GM23248 (cell line): Measurements from ENCODE around the gene DDX10. TPM values are rescaled to one million over a fixed set of nuclear protein-coding genes. Genes with fewer than 3 reads are reported as not detected.

Experiments
- DNase-seq: peaks from one replicate; pipeline ENCODE4 v3.0.0-alpha.2; 2015
- H2AFZ ChIP-seq: fragments of 200-600 bp; sonication (generic); 2 replicates; pipeline ENCODE4 v1.6.1; 2016; ENCODE audit warnings: antibody characterized with exemption
- H3F3A ChIP-seq: fragments of 200-600 bp; sonication (generic); 2 replicates; pipeline ENCODE4 v1.6.1; 2016; ENCODE audit warnings: mild to moderate bottlenecking, antibody characterized with exemption, mixed run types; ENCODE audit not compliant: insufficient read depth
- H3K27ac ChIP-seq: fragments of 200-600 bp; sonication (generic); 2 replicates; pipeline ENCODE4 v1.5.1; 2016; ENCODE audit warnings: mild to moderate bottlenecking
- H3K27me3 ChIP-seq: fragments of 200-600 bp; sonication (generic); replicated peaks from 2 replicates; pipeline ENCODE4 v1.6.1; 2016; ENCODE audit warnings: mild to moderate bottlenecking; ENCODE audit not compliant: insufficient read depth
- H3K36me3 ChIP-seq: fragments of 200-600 bp; sonication (generic); 2 replicates; pipeline ENCODE4 v1.6.1; 2016; ENCODE audit warnings: low read depth, mild to moderate bottlenecking
- H3K4me1 ChIP-seq: fragments of 200-600 bp; sonication (generic); 2 replicates; pipeline ENCODE4 v1.6.1; 2016; ENCODE audit warnings: mild to moderate bottlenecking; ENCODE audit not compliant: insufficient read depth
- H3K4me2 ChIP-seq: fragments of 200-600 bp; sonication (generic); one replicate; pipeline ENCODE4 v1.6.1; 2016; ENCODE audit warnings: mild to moderate bottlenecking; ENCODE audit not compliant: unreplicated experiment
- H3K4me3 ChIP-seq: fragments of 200-600 bp; sonication (generic); 2 replicates; pipeline ENCODE4 v1.5.1; 2016; ENCODE audit warnings: mild to moderate bottlenecking
- H3K79me2 ChIP-seq: fragments of 200-600 bp; sonication (generic); 2 replicates; pipeline ENCODE4 v1.6.1; 2016; ENCODE audit warnings: mild to moderate bottlenecking; ENCODE audit not compliant: insufficient read depth
- H3K9ac ChIP-seq: fragments of 200-600 bp; sonication (generic); 2 replicates; pipeline ENCODE4 v1.6.1; 2016; ENCODE audit warnings: mild to moderate bottlenecking
- H3K9me2 ChIP-seq: fragments of 200-600 bp; sonication (generic); 2 replicates; pipeline ENCODE4 v1.6.1; 2016; ENCODE audit warnings: mixed run types, mild to moderate bottlenecking, moderate library complexity; ENCODE audit not compliant: insufficient read depth
- H3K9me3 ChIP-seq: fragments of 200-600 bp; sonication (generic); one replicate; pipeline ENCODE4 v1.6.1; 2017; ENCODE audit warnings: low read depth
- H4K20me1 ChIP-seq: fragments of 200-600 bp; sonication (generic); 2 replicates; pipeline ENCODE4 v1.6.0; 2016; ENCODE audit not compliant: insufficient read depth
- EZH2 ChIP-seq: fragments of 200-600 bp; sonication (generic); IDR thresholded peaks from 2 replicates; pipeline ENCODE4 v1.6.1; 2018; ENCODE audit warnings: antibody characterized with exemption, mild to moderate bottlenecking; ENCODE audit not compliant: insufficient read depth, poor library complexity, severe bottlenecking
- EZH2phosphoT487 ChIP-seq: fragments of 200-600 bp; sonication (generic); IDR thresholded peaks from 2 replicates; pipeline ENCODE4 v1.6.1; 2018; ENCODE audit warnings: antibody characterized with exemption, moderate library complexity, mild to moderate bottlenecking, low read depth; ENCODE audit not compliant: insufficient read depth
- WGBS, 2 experiments: methylation state at CpG; one replicate each; pipeline ENCODE4 v1.1.6; 2015 to 2017; ENCODE audit warnings: low lambda C conversion rate in 2 of 2, low coverage in 1 of 2; ENCODE audit errors: missing lambda C conversion rate in 2 of 2; 5-methylcytosine and 5-hydroxymethylcytosine counted together
- in situ Hi-C: fragments of 300-500 bp; cut with MboI; formaldehyde crosslinking; loops from 2 replicates; pipeline ENCODE4 v1.15.0; 2020
- polyA plus RNA-seq: library from polyadenylated mRNA; unstranded; fragments of >200 nt; fragmentation: Nextera tagmentation; extraction: Ambion mirVana; gene quantifications from 2 replicates; pipeline ENCODE4 v1.2.1, GENCODE V29; 2016
- total RNA-seq: library from RNA; depleted of rRNA; stranded (reverse); fragments of >200 nt; shearing (Covaris generic); gene quantifications from 2 replicates; pipeline ENCODE4 v1.2.3, GENCODE V29; 2014

The DDX10 gene
- total and polyA plus RNA-seq, 2 experiments from 2014 or later: 23.6 to 31.2 TPM

GRCh38 chr11:108871152-108871551 lies 206.3 kb downstream of the DDX10 start:
- H3K79me2 ChIP-seq: no peaks in the 10 kb centered on the region
- H3K9me3 ChIP-seq: no peaks in the 10 kb centered on the region
- no peaks in the 10 kb centered on the region for H3K36me3 ChIP-seq
- DNase-seq: peak; percentile 68
- TF ChIP-seq EZH2: no peak
- TF ChIP-seq EZH2phosphoT487: no peak
- peaks cover 53% of the 10 kb centered on the region for H3K4me1 ChIP-seq
- peak overlapping the region; percentile 66 for H3K27ac ChIP-seq
- H3K9me2 ChIP-seq: no peaks in the 10 kb centered on the region
- H3K4me2 ChIP-seq: peak overlapping the region; percentile 90
- peak overlapping the region; percentile 63 for H3K4me3 ChIP-seq
- H4K20me1 ChIP-seq: no peaks in the 10 kb centered on the region
- H3K27me3 ChIP-seq: no peaks in the 10 kb centered on the region
- no peak overlapping the region for H2AFZ ChIP-seq
- in situ Hi-C loops: no loop called here
- H3F3A ChIP-seq: peaks cover 49% of the 10 kb centered on the region
- peak overlapping the region; percentile 49 for H3K9ac ChIP-seq

DNA sequence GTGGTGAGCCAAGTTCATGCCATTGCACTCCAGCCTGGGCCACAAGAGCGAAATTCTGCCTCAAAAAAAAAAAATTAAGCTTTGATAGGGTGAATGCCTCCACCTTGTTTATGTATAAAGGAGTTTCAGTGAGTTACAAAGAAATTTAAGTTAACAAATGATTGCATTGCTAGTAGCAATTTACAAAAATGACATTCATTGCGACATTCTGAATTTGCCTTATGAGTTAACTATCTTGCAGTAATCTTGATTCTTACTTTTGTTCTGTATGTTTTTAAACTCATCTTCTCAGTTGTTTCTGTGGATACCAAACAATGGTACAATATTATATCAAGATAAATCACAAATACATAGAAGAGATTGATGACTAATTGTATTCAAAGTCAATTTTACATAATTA lies 207.0 kb downstream of the DDX10 start:
- Histone ChIP-seq H4K20me1 (no peaks in the 10 kb centered on the region), H3K79me2 (no peaks in the 10 kb centered on the region), H3K27ac (peak overlapping the region; percentile 66), H3K27me3 (no peaks in the 10 kb centered on the region), H3F3A (peaks cover 49% of the 10 kb centered on the region), H3K9me3 (no peaks in the 10 kb centered on the region), H2AFZ (no peak overlapping the region), H3K4me2 (peak overlapping the region; percentile 2), H3K9ac (no peak overlapping the region), H3K9me2 (no peaks in the 10 kb centered on the region), H3K4me3 (no peak overlapping the region), H3K4me1 (peaks cover 53% of the 10 kb centered on the region), H3K36me3 (no peaks in the 10 kb centered on the region)
- 97 to 99% methylated on average over 2 of the region's 2 CpGs for WGBS, 2 experiments
- no peak for DNase-seq
- in situ Hi-C loops: no loop called here
- no peak for TF ChIP-seq EZH2phosphoT487
- no peak for TF ChIP-seq EZH2

GRCh38 chr11:108872781-108873291 lies 208.0 kb downstream of the DDX10 start:
- H3K79me2 ChIP-seq: no peaks in the 10 kb centered on the region
- H3K9me2 ChIP-seq: no peaks in the 10 kb centered on the region
- H3K9ac ChIP-seq: peak overlapping the region; percentile 19
- peak overlapping the region; percentile 11 for H3K4me2 ChIP-seq
- in situ Hi-C loops: no loop called here
- H3K9me3 ChIP-seq: no peaks in the 10 kb centered on the region
- H3F3A ChIP-seq: peaks cover 49% of the 10 kb centered on the region
- 77 to 84% methylated on average over 3 of the region's 3 CpGs for WGBS, 2 experiments
- no peaks in the 10 kb centered on the region for H3K36me3 ChIP-seq
- TF ChIP-seq EZH2 (no peak), EZH2phosphoT487 (no peak)
- H2AFZ ChIP-seq: no peak overlapping the region
- H3K4me1 ChIP-seq: peaks cover 53% of the 10 kb centered on the region
- peak; percentile 43 for DNase-seq
- H4K20me1 ChIP-seq: no peaks in the 10 kb centered on the region
- H3K4me3 ChIP-seq: no peak overlapping the region
- no peaks in the 10 kb centered on the region for H3K27me3 ChIP-seq
- peak overlapping the region; percentile 66 for H3K27ac ChIP-seq

DNA sequence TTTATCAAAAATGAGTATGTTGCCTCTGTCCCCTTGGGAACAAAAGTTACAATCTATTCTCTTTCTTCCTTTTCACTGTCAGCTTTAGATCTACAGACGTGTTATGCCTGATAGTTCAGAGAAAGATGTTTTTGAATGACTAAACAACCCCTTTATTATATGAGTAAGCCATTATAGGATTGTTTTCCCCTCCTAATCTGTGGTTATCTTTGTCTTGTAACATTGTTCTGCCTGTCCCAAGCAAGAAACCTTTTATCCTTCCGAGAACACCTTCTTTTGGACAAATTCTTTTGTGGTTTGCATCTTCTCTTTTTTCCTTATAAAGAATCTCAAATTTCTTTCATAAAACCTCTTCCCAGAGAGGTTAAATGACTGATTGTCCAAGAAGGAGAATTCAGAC lies 208.4 kb downstream of the DDX10 start:
- no peaks in the 10 kb centered on the region for H3K36me3 ChIP-seq
- no peak for TF ChIP-seq EZH2phosphoT487
- no peak for TF ChIP-seq EZH2
- peak overlapping the region; percentile 66 for H3K27ac ChIP-seq
- peaks cover 53% of the 10 kb centered on the region for H3K4me1 ChIP-seq
- peak overlapping the region; percentile 11 for H3K4me2 ChIP-seq
- WGBS, 2 experiments: 11 to 13% methylated on average over 2 of the region's 2 CpGs
- H3K9me2 ChIP-seq: no peaks in the 10 kb centered on the region
- H3K4me3 ChIP-seq: no peak overlapping the region
- H4K20me1 ChIP-seq: no peaks in the 10 kb centered on the region
- DNase-seq: peak; percentile 49
- peak overlapping the region; percentile 19 for H3K9ac ChIP-seq
- H3K9me3 ChIP-seq: no peaks in the 10 kb centered on the region
- H3K27me3 ChIP-seq: no peaks in the 10 kb centered on the region
- H3K79me2 ChIP-seq: no peaks in the 10 kb centered on the region
- peaks cover 49% of the 10 kb centered on the region for H3F3A ChIP-seq
- no peak overlapping the region for H2AFZ ChIP-seq
- in situ Hi-C loops: no loop called here

DNA sequence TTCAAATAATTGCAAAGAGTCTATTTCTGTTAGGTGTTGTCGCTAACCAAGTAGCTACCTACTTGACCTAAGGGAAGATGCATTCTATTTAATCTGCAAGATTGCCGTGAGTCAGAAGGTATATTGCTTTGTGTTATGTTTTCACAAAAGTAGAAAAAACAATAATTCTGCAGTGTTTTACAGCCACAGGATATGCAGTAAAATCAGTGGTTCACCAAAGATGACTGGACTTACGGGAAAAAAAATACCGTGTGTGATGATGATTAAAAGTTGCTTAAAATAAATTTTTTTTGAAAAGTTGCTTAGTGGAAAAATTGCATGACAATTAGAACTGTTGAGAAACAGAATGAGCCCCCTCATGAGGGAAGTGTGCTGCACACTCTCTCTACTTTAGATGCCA lies 209.1 kb downstream of the DDX10 start:
- peak overlapping the region; percentile 11 for H3K4me2 ChIP-seq
- in situ Hi-C loops: no loop called here
- 94% methylated on average over 4 of the region's 4 CpGs for WGBS, 2 experiments
- no peak for TF ChIP-seq EZH2
- TF ChIP-seq EZH2phosphoT487: no peak
- no peaks in the 10 kb centered on the region for H3K36me3 ChIP-seq
- no peak overlapping the region for H2AFZ ChIP-seq
- peak overlapping the region; percentile 66; the same call in 1 of the 2 replicates for H3K27ac ChIP-seq
- H3K9me2 ChIP-seq: no peaks in the 10 kb centered on the region
- DNase-seq: no peak
- H3K4me1 ChIP-seq: peaks cover 51% of the 10 kb centered on the region
- H3F3A ChIP-seq: peaks cover 49% of the 10 kb centered on the region
- H4K20me1 ChIP-seq: no peaks in the 10 kb centered on the region
- no peak overlapping the region for H3K9ac ChIP-seq
- H3K27me3 ChIP-seq: no peaks in the 10 kb centered on the region
- no peak overlapping the region for H3K4me3 ChIP-seq
- no peaks in the 10 kb centered on the region for H3K79me2 ChIP-seq
- no peaks in the 10 kb centered on the region for H3K9me3 ChIP-seq
